DOHH2 (cell line): Measurements from ENCODE around the gene NAXD.

Experiments used
- EZH2phosphoT487 ChIP-seq: fragments of 200-600 bp; sonication (generic); IDR thresholded peaks from 2 replicates; pipeline ENCODE4 v1.6.1; 2017; ENCODE audit warnings: borderline replicate concordance, mild to moderate bottlenecking, antibody characterized with exemption, low read length, moderate library complexity, mixed read lengths
- TF ChIP-seq, protein P1 (sequence below): fragments of 200-600 bp; sonication (generic); IDR thresholded peaks from one replicate; pipeline ENCODE4 v1.5.1; 2014; ENCODE audit warnings: antibody characterized with exemption, mild to moderate bottlenecking, low read depth, low read length; ENCODE audit not compliant: poor library complexity, severe bottlenecking

DNA sequence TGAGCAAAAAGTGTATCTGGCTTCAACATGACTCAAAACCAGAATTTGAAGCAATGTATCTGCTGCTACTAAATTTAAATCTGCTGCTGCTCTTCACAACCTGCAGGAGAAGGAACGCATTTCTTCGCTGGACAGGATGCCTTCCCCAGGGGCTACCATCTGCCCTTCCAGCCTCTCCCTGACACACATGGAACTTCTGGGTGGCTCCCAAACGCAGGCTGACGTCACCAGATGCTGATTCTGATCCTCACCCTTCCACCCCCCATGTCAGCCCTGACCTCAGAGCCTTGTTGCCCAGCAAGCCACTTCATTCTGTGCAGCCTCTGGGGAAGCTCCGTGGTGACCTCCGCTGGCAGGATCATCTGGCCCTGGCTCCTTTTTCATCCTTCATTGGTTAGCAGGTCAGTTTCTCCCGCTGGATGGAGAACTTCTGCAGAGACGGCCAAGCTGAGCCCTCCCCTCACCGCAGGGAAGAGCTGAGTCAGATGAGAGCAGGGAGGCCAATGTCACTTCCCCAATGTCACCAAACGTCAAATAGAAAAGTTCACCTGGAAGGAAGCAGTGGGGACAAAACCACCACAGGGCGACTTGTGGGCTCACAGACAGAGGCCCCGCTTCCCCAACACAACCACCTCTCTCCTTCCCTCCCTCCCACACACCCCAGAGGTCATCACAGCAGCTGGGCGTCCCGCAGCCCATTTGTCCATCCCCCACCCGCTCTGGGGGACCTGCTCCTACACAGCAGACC, 39.8 kb upstream of the NAXD start:
- TF ChIP-seq, protein P1, sequence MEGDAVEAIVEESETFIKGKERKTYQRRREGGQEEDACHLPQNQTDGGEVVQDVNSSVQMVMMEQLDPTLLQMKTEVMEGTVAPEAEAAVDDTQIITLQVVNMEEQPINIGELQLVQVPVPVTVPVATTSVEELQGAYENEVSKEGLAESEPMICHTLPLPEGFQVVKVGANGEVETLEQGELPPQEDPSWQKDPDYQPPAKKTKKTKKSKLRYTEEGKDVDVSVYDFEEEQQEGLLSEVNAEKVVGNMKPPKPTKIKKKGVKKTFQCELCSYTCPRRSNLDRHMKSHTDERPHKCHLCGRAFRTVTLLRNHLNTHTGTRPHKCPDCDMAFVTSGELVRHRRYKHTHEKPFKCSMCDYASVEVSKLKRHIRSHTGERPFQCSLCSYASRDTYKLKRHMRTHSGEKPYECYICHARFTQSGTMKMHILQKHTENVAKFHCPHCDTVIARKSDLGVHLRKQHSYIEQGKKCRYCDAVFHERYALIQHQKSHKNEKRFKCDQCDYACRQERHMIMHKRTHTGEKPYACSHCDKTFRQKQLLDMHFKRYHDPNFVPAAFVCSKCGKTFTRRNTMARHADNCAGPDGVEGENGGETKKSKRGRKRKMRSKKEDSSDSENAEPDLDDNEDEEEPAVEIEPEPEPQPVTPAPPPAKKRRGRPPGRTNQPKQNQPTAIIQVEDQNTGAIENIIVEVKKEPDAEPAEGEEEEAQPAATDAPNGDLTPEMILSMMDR, result no peak
- no peak for TF ChIP-seq EZH2phosphoT487
